Stimulated activated CD4-positive, alpha-beta T cell treated with anti-CD3 and anti-CD28 coated beads, TNF-alpha, amount 100 ng/mL, for 24 hours (primary cell): ENCODE data around the gene MRM2.

Source experiments
- DNase-seq, 3 experiments: peaks; one replicate each; pipeline ENCODE4 v3.0.0-alpha.2; 2020; ENCODE audit warnings: low read depth in 3 of 3

Gene MRM2

DNA sequence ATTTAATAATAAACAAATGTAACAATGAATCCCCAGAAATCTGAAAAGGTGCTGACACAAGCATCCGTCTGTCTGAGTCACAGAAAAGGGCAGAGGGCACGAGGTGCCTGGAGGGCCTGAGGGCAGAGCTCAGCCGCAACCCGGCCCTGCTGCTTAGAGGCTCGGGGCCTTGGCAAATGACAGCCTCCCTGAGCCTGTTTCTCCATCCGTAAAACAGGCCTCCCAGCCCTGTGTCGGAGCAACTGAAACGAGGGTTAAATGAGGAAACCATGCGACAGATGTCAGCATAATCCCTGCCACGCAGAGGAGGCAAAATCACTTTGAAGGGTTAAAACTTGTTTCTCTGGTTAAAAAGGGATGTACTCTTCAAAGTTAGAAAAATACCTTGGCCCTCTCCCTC, 24.9 kb upstream of the MRM2 start:
- no peak for DNase-seq

GRCh38 chr7:2264158-2264557, 22.2 kb upstream of the MRM2 start:
- DNase-seq, result no peak

GRCh38 chr7:2263176-2263575, 21.2 kb upstream of the MRM2 start:
- DNase-seq, result no peak

GRCh38 chr7:2261611-2262010, 19.6 kb upstream of the MRM2 start:
- no peak for DNase-seq

DNA sequence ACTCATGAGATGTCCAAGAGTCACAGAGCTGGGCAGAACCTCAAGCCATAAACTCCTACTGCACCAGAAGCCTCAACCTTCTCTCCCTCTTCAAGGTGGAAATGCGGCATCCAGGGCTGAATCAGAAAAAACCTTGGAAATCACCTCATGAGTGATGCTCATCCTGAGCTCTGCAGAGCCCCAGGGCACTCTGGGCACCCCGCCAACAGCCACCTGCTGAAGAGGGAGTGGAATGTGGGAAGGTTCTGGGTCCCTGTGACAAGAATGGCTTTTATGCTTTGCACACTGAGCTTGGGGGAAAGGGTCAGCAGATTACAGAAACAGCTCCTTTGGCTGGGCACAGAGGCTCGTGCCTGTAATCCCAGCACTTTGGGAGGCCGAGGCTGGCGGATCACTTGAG, 18.8 kb upstream of the MRM2 start:
- no peak for DNase-seq

DNA sequence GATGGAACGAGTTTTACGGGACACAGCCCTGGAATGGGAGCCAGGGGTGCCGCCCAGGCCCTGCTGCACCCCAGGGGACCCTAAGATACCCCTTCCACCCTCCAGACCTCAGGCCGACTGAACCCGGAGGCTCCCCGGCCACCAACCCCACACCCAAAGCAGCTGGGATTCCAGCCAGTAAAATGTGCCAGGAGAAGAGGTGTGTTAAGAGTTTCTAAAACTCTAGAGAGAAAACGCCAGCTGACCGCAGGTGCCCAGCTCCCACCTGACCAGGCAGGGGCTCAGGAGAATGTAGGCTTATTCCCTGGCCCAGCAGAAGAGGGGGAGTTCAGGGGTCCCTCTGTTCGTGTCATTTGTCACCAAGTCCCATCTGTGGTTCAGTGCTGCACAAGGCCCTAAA, 17.5 kb upstream of the MRM2 start:
- no peak for DNase-seq

GRCh38 chr7:2258661-2259365, 16.8 kb upstream of the MRM2 start:
- DNase-seq, result no peak

- DNase-seq, result no peak
These were observed 15.6 kb upstream of the MRM2 start for GRCh38 chr7:2257651-2258050.

- no peak for DNase-seq
These were observed 15.1 kb upstream of the MRM2 start for GRCh38 chr7:2257046-2257551.

- DNase-seq, result no peak
These were observed 14.5 kb upstream of the MRM2 start for GRCh38 chr7:2256306-2257045.

GRCh38 chr7:2255145-2256139, 13.4 kb upstream of the MRM2 start:
- no peak for DNase-seq

DNA sequence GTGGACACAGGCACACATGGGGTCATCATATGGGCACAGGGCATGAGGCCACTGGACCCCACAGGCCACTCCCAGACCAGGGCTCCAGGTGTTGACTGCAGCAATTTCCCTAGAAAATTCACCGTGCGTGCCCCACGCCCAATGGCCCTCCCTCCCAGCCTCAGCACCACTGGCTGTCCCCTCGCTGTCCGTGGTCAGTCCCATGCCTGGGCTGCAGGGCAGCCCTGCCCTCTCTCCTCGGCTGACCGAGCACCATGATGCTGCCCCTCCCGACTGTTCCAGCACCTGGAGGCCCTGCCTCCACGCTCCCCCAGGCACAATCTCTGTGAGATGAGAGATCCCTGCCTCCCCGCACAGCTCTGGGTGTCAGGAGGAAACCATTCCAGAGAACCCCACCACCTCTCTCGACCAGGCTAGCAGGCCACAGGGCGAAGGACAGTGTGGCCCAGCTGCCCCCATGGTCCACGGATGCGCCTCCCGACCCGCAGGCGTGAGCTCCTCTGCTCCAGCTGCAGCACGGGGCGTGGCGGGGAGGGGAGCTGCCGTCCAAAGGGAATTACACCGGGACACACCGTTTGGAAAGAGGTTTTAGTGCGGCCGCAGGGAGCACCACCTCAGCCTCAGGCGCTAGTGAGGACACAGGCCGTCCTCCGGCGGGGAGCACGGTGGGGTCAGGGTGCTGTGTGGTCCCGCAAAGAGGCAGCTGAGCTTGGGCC, 12.6 kb upstream of the MRM2 start:
- no peak for DNase-seq

GRCh38 chr7:2253525-2254244, 11.7 kb upstream of the MRM2 start:
- DNase-seq, result no peak

DNA sequence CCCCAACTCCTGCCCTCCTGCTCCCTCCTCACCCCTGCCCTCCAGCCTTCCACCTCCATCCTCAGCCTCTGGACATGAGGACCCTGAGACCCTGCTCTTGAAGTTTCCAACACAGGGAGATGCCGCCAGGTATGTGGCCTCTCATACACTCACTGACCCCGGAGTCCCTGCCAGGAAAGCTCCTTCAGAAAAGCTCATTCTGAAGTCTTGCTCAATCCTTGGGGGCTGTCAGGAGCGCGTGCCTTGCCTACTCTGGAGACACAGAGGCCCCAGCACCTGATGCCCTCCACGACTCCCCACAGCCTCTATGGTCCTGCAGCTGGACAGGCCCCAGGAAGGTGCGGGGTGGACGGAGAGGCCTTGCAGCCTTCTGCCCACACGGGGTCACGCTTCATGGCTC, 11.0 kb upstream of the MRM2 start:
- DNase-seq, result no peak

GRCh38 chr7:2251841-2252771, 10.1 kb upstream of the MRM2 start:
- no peak for DNase-seq

DNA sequence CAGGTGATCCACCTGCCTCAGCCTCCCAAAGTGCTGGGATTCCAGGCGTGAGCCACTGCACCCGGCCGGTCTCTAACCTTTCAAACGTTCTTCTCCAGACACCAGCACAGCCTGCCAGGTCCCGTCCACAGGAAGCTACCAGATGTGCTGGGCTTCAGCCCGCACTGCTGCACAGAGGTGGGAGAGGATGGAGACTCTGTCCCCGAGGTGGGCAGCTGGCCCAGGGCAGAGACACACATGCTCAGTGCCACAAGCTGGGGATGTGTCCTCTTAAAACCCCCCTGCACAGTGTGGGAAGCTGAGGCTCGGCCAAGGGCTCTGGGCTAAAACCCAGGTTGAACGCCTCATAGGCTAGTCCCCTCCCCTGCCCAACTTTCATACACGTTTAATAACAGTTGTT, 9.4 kb upstream of the MRM2 start:
- no peak for DNase-seq

- no peak for DNase-seq
These were observed 7.8 kb upstream of the MRM2 start for GRCh38 chr7:2249744-2250323.

GRCh38 chr7:2248984-2249694, 7.1 kb upstream of the MRM2 start:
- DNase-seq, result no peak
